K562 (cell line): ENCODE measurements around the gene PROKR1. TPM values are rescaled to one million over a fixed set of nuclear protein-coding genes. Genes with fewer than 3 reads are reported as not detected.

Experiments used
- CEBPZ ChIP-seq: fragments of 150-350 bp; IDR thresholded peaks from 2 replicates; pipeline ENCODE4 v1.6.1; 2014; ENCODE audit warnings: low read depth, mild to moderate bottlenecking, low read length, borderline replicate concordance
- CREB3L1 ChIP-seq: fragments of 450-650 bp; IDR thresholded peaks from 2 replicates; pipeline ENCODE4 v1.6.1; 2014; ENCODE audit warnings: low read depth, mild to moderate bottlenecking, moderate library complexity, borderline replicate concordance
- DEAF1 ChIP-seq: fragments of 450-650 bp; formaldehyde crosslinking; IDR thresholded peaks from 2 replicates; pipeline ENCODE4 v1.4.0; 2020; ENCODE audit warnings: mild to moderate bottlenecking, moderate library complexity
- MEIS2 ChIP-seq: fragments of 450-650 bp; IDR thresholded peaks from 2 replicates; pipeline ENCODE4 v1.6.1; 2014; ENCODE audit warnings: mild to moderate bottlenecking; ENCODE audit not compliant: partially characterized antibody
- NR4A1 ChIP-seq, 2 experiments: fragments of 250-450 bp in 1 of 2; fragments of 450-650 bp in 1 of 2; sonication (Bioruptor Pico) in 1 of 2; IDR thresholded peaks; 2 replicates each; pipeline versions ENCODE4 v1.4.0 to v1.6.1; 2016 to 2020; ENCODE audit warnings: mild to moderate bottlenecking in 2 of 2, missing compliant biosample characterization in 1 of 2, missing genetic modification characterization in 1 of 2, moderate library complexity in 1 of 2
- PRPF4 ChIP-seq: fragments of 200-400 bp; formaldehyde crosslinking; IDR thresholded peaks from one replicate; pipeline ENCODE4 v1.6.1; 2017; ENCODE audit warnings: low read length, low read depth, mild to moderate bottlenecking; ENCODE audit not compliant: insufficient read depth, poor library complexity, severe bottlenecking
- PTRF ChIP-seq: fragments of 450-650 bp; IDR thresholded peaks from 2 replicates; pipeline ENCODE4 v1.6.1; 2016; ENCODE audit warnings: mild to moderate bottlenecking, missing genetic modification characterization, missing compliant biosample characterization
- PTTG1 ChIP-seq: fragments of 450-650 bp; IDR thresholded peaks from 2 replicates; pipeline ENCODE4 v1.6.1; 2016; ENCODE audit warnings: low read depth, mild to moderate bottlenecking, missing genetic modification characterization, missing compliant biosample characterization
- SMAD3 ChIP-seq: fragments of 450-650 bp; formaldehyde crosslinking; conservative IDR thresholded peaks from 2 replicates; pipeline ENCODE4 v1.4.0; 2020; ENCODE audit warnings: mild to moderate bottlenecking
- SMARCB1 ChIP-seq: IDR thresholded peaks from 2 replicates; pipeline ENCODE4 v1.6.1; 2011; ENCODE audit warnings: improper control_type of control experiment, low read depth; ENCODE audit not compliant: insufficient read length
- SNAPC5 ChIP-seq: fragments of 250-450 bp; sonication (Bioruptor Pico); IDR thresholded peaks from 2 replicates; pipeline ENCODE4 v1.8.0; 2021; ENCODE audit warnings: moderate library complexity, mild to moderate bottlenecking, inconsistent platforms
- SRSF3 ChIP-seq: fragments of 200-400 bp; formaldehyde crosslinking; IDR thresholded peaks from 2 replicates; pipeline ENCODE4 v1.6.1; 2016; ENCODE audit warnings: mild to moderate bottlenecking, low read length, moderate library complexity; ENCODE audit not compliant: insufficient read depth
- TCF7 ChIP-seq: sonication (generic); IDR thresholded peaks from 2 replicates; pipeline ENCODE4 v1.6.1; 2016; ENCODE audit warnings: antibody characterized with exemption, borderline replicate concordance
- ZC3H11A ChIP-seq: IDR thresholded peaks from 2 replicates; pipeline ENCODE4 v1.6.1; 2012; ENCODE audit warnings: low read depth, low read length, improper control_type of control experiment
- ZNF239 ChIP-seq: fragments of 250-450 bp; sonication (Bioruptor Pico); IDR thresholded peaks from 2 replicates; pipeline ENCODE4 v1.4.0; 2020; ENCODE audit warnings: mild to moderate bottlenecking
- ZNF316 ChIP-seq: fragments of 450-650 bp; IDR thresholded peaks from 2 replicates; pipeline ENCODE4 v1.6.1; 2016
- ZNF354B ChIP-seq: fragments of 250-450 bp; sonication (Bioruptor Pico); IDR thresholded peaks from 2 replicates; pipeline ENCODE4 v1.4.0; 2020
- ZNF384 ChIP-seq: IDR thresholded peaks from 2 replicates; pipeline ENCODE4 v1.6.1; 2012; ENCODE audit warnings: low read depth, low read length, improper control_type of control experiment
- ZNF740 ChIP-seq, 3 experiments: fragments of 200-800 bp in 1 of 3; sonication (Bioruptor generic) in 1 of 3; sonication (generic) in 1 of 3; formaldehyde crosslinking in 1 of 3; IDR thresholded peaks; 2 replicates each; pipeline versions ENCODE4 v1.6.1 to v1.8.0; 2016 to 2022; ENCODE audit warnings: mild to moderate bottlenecking in 2 of 3, missing compliant biosample characterization in 2 of 3, missing genetic modification characterization in 2 of 3, missing genetic modification reagents in 1 of 3
- polyA plus RNA-seq, 8 experiments: library from polyadenylated mRNA; depleted of rRNA in 4 of 8; stranded (reverse) in 5 of 8; unstranded in 3 of 8; fragments of >200 nt; fragmentation: Nextera tagmentation in 2 of 8; fragmentation: Illumina TruSeq in 1 of 8; extraction: Ambion mirVana in 2 of 8; extraction: Trizol in 1 of 8; gene quantifications; 2 replicates each; pipeline versions ENCODE4 v1.2.1 to v1.2.3, GENCODE V29; 2011 to 2014; ENCODE audit warnings: inconsistent platforms in 1 of 8, missing spikeins in 1 of 8
- total RNA-seq, 7 experiments: library from RNA; depleted of rRNA in 6 of 7; stranded (reverse); fragments of >200 nt in 6 of 7; fragmentation: Illumina TruSeq in 2 of 7; extraction: Trizol in 2 of 7; gene quantifications; 2 replicates each; pipeline versions ENCODE4 v1.2.1 to v1.2.3, GENCODE V29; 2011 to 2021; ENCODE audit warnings: low replicate concordance in 1 of 7

The PROKR1 gene
- total and polyA plus RNA-seq, 9 of the 15 experiments (the other 6 are each of a cell fraction or from before 2014, with no cell fraction given) = 0.01 to 0.18 (median 0.09) TPM; not detected in 1

GRCh38 chr2:68612765-68613519, 30.4 kb upstream of the PROKR1 start (continued):
- TF ChIP-seq MEIS2 (no peak), ZNF740 (CRISPR knock-in tag; IDR thresholded peaks at IDR 0.05) (no peak), ZNF740 (tag; IDR thresholded peaks at IDR 0.05) (peak in 1 of 2 experiments; percentile 71; a peak in 1 of 4 replicates), TCF7 (no peak), SMARCB1 (no peak), ZC3H11A (no peak), ZNF239 (CRISPR knock-in tag) (peak; percentile 25; the same call in 1 of the 2 replicates), SMAD3 (CRISPR knock-in tag) (0 out of 2 replicates have a peak, but pooled peaks have one; percentile 43), ZNF354B (CRISPR knock-in tag) (peak; percentile 9; the same call in 1 of the 2 replicates), DEAF1 (CRISPR knock-in tag) (no peak), PTRF (0 out of 2 replicates have a peak, but pooled peaks have one; percentile 63), PTTG1 (tag) (peak; percentile 75), CEBPZ (no peak), NR4A1 (CRISPR knock-in tag; IDR thresholded peaks at IDR 0.05) (no peak), NR4A1 (tag; IDR thresholded peaks at IDR 0.05) (peak; percentile 65), SRSF3 (no peak), SNAPC5 (no peak), PRPF4 (no peak), CREB3L1 (no peak), ZNF316 (peak; percentile 39; the same call in 1 of the 2 replicates), ZNF384 (0 out of 2 replicates have a peak, but pooled peaks have one; percentile 31)
